HepG2 (cell line): ENCODE data around the gene BMAL1. TPM values are rescaled to one million over a fixed set of nuclear protein-coding genes. Genes with fewer than 3 reads are reported as not detected.

Source experiments
- ATAC-seq: fragments of 200-7000 bp; cut with Tn5 transposase; 3 replicates; pipeline ENCODE4 v1.9.1; 2020; ENCODE audit warnings: mild to moderate bottlenecking, moderate library complexity
- BruUV-seq: library from RNA; stranded (reverse); fragments of 400-500 nt; replicated peaks from 2 replicates; lab custom pipeline; 2021; lab: Mats Ljungman, UMichigan
- CTCF ChIA-PET: fragments of 300-600 bp; formaldehyde crosslinking; extraction: SDS; loops from one replicate; lab custom pipeline; 2021; ENCODE audit warnings: low total read pairs, inconsistent platforms, low intra/inter-chr PET ratio; lab: Yijun Ruan, JAX
- POLR2A ChIA-PET: fragments of 350-600 bp; sonication (Branson Sonifier 250); formaldehyde crosslinking; loops from one replicate; lab custom pipeline; 2020; ENCODE audit warnings: antibody characterized with exemption, inconsistent platforms; lab: Yijun Ruan, JAX
- DNase-seq: peaks from one replicate; pipeline ENCODE4 v3.0.0-alpha.2; 2015; ENCODE audit warnings: low spot score
- FAIRE-seq: peaks from 3 replicates; lab custom pipeline; 2011; peaks lifted over from hg19 to GRCh38; lab: Jason Lieb, UNC
- H2AFZ ChIP-seq: one replicate; pipeline ENCODE4 v1.6.1; 2011; ENCODE audit warnings: low read length, inconsistent platforms
- H3K27ac ChIP-seq: fragments of 300-600 bp; 3 replicates; pipeline ENCODE4 v1.8.0; 2011; ENCODE audit warnings: mixed run types, mild to moderate bottlenecking, mixed read lengths, low read length, inconsistent platforms; ENCODE audit not compliant: insufficient read depth; ENCODE audit errors: extremely low read length
- H3K27me3 ChIP-seq, 2 experiments: fragments of 200-600 bp in 1 of 2; 2 replicates in 1 of 2; 3 replicates in 1 of 2; pipeline versions ENCODE4 v1.6.0 to v1.8.0; 2011; ENCODE audit warnings: low read length in 2 of 2, mild to moderate bottlenecking in 2 of 2, moderate library complexity in 2 of 2, inconsistent platforms in 1 of 2; ENCODE audit not compliant: insufficient read depth in 2 of 2, control insufficient read depth in 1 of 2
- H3K36me3 ChIP-seq, 2 experiments: fragments of 200-600 bp in 1 of 2; replicated peaks in 1 of 2; 2 replicates in 1 of 2; 3 replicates in 1 of 2; pipeline versions ENCODE4 v1.5.1 to v1.8.0; 2011; ENCODE audit warnings: low read length in 2 of 2, inconsistent platforms in 1 of 2; ENCODE audit not compliant: insufficient read depth in 2 of 2, control insufficient read depth in 1 of 2
- H3K4me1 ChIP-seq: 2 replicates; pipeline ENCODE4 v1.5.1; 2012; ENCODE audit warnings: low read length, inconsistent platforms; ENCODE audit not compliant: insufficient read depth
- H3K4me2 ChIP-seq: 2 replicates; pipeline ENCODE4 v1.6.0; 2011; ENCODE audit warnings: low read depth, low read length, inconsistent platforms
- H3K4me3 ChIP-seq, 3 experiments: fragments of 200-600 bp in 1 of 3; sonication (generic), shearing (Covaris generic) in 1 of 3; replicated peaks in 1 of 3; 2 replicates each; pipeline ENCODE4 v1.5.1; 2011 to 2016; ENCODE audit warnings: low read length in 3 of 3, inconsistent platforms in 2 of 3, low read depth in 2 of 3, mild to moderate bottlenecking in 2 of 3, control low read depth in 1 of 3, mixed read lengths in 1 of 3; ENCODE audit not compliant: insufficient read depth in 1 of 3
- H3K79me2 ChIP-seq: one replicate; pipeline ENCODE4 v1.6.1; 2011; ENCODE audit warnings: low read length, inconsistent platforms; ENCODE audit not compliant: insufficient read depth
- H3K9ac ChIP-seq: 2 replicates; pipeline ENCODE4 v1.6.0; 2011; ENCODE audit warnings: mild to moderate bottlenecking, low read depth, low read length, inconsistent platforms; ENCODE audit not compliant: insufficient read depth
- H3K9me3 ChIP-seq: 2 replicates; pipeline ENCODE4 v1.5.1; 2012; ENCODE audit warnings: mild to moderate bottlenecking, low read length
- H4K20me1 ChIP-seq: 2 replicates; pipeline ENCODE4 v1.6.0; 2011; ENCODE audit warnings: inconsistent platforms, mild to moderate bottlenecking, low read length, moderate library complexity; ENCODE audit not compliant: insufficient read depth
- ATF1 ChIP-seq: IDR thresholded peaks from 2 replicates; pipeline ENCODE4 v1.6.1; 2016; ENCODE audit warnings: mild to moderate bottlenecking, control low read depth
- BCL6 ChIP-seq: IDR thresholded peaks from 2 replicates; pipeline ENCODE4 v1.6.1; 2016; ENCODE audit warnings: missing genetic modification reagents, missing compliant biosample characterization
- E2F5 ChIP-seq: sonication (generic); formaldehyde crosslinking; conservative IDR thresholded peaks from 2 replicates; pipeline ENCODE4 v1.4.0; 2020; ENCODE audit warnings: missing genetic modification reagents
- EHMT2 ChIP-seq: fragments of 200-600 bp; sonication (generic); IDR thresholded peaks from 2 replicates; pipeline ENCODE4 v1.7.0; 2017; ENCODE audit warnings: antibody characterized with exemption, low read depth, low read length, borderline replicate concordance
- KIAA2018 ChIP-seq: sonication (generic); formaldehyde crosslinking; IDR thresholded peaks from 2 replicates; pipeline ENCODE4 v1.5.0; 2020; ENCODE audit warnings: mild to moderate bottlenecking, missing genetic modification reagents, borderline replicate concordance
- MATR3 ChIP-seq: sonication (generic); formaldehyde crosslinking; IDR thresholded peaks from 2 replicates; pipeline ENCODE4 v1.4.0; 2020; ENCODE audit warnings: missing genetic modification reagents
- PAF1 ChIP-seq: IDR thresholded peaks from 2 replicates; pipeline ENCODE4 v1.6.1; 2016; ENCODE audit warnings: missing genetic modification reagents, missing compliant biosample characterization
- PHF8 ChIP-seq: sonication (generic); formaldehyde crosslinking; IDR thresholded peaks from 2 replicates; pipeline ENCODE4 v1.5.0; 2020; ENCODE audit warnings: missing genetic modification reagents
- SCMH1 ChIP-seq: sonication (generic); formaldehyde crosslinking; IDR thresholded peaks from 2 replicates; pipeline ENCODE4 v1.9.0; 2021; ENCODE audit warnings: missing genetic modification reagents, mild to moderate bottlenecking, borderline replicate concordance
- THAP11 ChIP-seq: IDR thresholded peaks from 2 replicates; pipeline ENCODE4 v1.6.1; 2016; ENCODE audit warnings: missing biosample characterization, missing genetic modification reagents
- ZNF550 ChIP-seq: sonication (generic); formaldehyde crosslinking; IDR thresholded peaks from 2 replicates; pipeline ENCODE4 v1.4.0; 2020; ENCODE audit warnings: mild to moderate bottlenecking, missing genetic modification reagents, borderline replicate concordance
- ZNF589 ChIP-seq: sonication (generic); formaldehyde crosslinking; conservative IDR thresholded peaks from 2 replicates; pipeline ENCODE4 v1.8.0; 2022; ENCODE audit warnings: mild to moderate bottlenecking, moderate library complexity, missing genetic modification reagents
- ZNF816 ChIP-seq: sonication (generic); formaldehyde crosslinking; IDR thresholded peaks from 2 replicates; pipeline ENCODE4 v1.8.0; 2022; ENCODE audit warnings: missing genetic modification reagents, mild to moderate bottlenecking, borderline replicate concordance
- ZNF891 ChIP-seq: sonication (generic); formaldehyde crosslinking; IDR thresholded peaks from 2 replicates; pipeline ENCODE4 v1.5.0; 2020; ENCODE audit warnings: mild to moderate bottlenecking, missing genetic modification reagents
- WGBS: methylation state at CpG from one replicate; pipeline ENCODE4 v1.1.6; 2017; ENCODE audit warnings: low lambda C conversion rate; 5-methylcytosine and 5-hydroxymethylcytosine counted together
- in situ Hi-C: cut with HindIII; loops from 2 replicates; pipeline ENCODE4 v1.10.0; 2017; ENCODE audit warnings: low pct_unique_long_range_greater_than_20kb; ENCODE audit not compliant: extremely low pct_ligation_motif_present
- intact Hi-C: fragments of 100-400 bp; cut with micrococcal nuclease; formaldehyde crosslinking; loops from one replicate; pipeline ENCODE4 v1.10.0; 2022; ENCODE audit not compliant: unreplicated experiment
- polyA plus RNA-seq, 8 experiments: library from polyadenylated mRNA; depleted of rRNA in 3 of 8; stranded (reverse) in 7 of 8; unstranded in 1 of 8; fragments of >200 nt; fragmentation: Illumina TruSeq in 4 of 8; extraction: Trizol in 4 of 8; gene quantifications; 2 replicates each; pipeline versions ENCODE4 v1.2.1 to v1.2.3, GENCODE V29; 2011 to 2016; ENCODE audit warnings: low read depth in 4 of 8, missing spikeins in 1 of 8, mixed read lengths in 1 of 8; ENCODE audit not compliant: insufficient read depth in 1 of 8
- total RNA-seq, 5 experiments: library from RNA; depleted of rRNA; stranded (reverse); fragments of >200 nt; fragmentation: Illumina TruSeq; extraction: Trizol; gene quantifications; 2 replicates each; pipeline ENCODE4 v1.2.3, GENCODE V29; 2016; ENCODE audit warnings: low read depth in 1 of 5

The BMAL1 gene
- total and polyA plus RNA-seq, 2 of the 13 experiments (the other 11 are each of a cell fraction or from before 2014, with no cell fraction given), result 4.5 to 4.8 TPM

GRCh38 chr11:13259374-13259773 is 18.2 kb upstream of the BMAL1 start:
- no TSS peak for BruUV-seq
- no peak overlapping the region for H3K4me3 ChIP-seq
- no peak overlapping the region for H3K27ac ChIP-seq
- intact Hi-C loops, result no loop called here
- CTCF ChIA-PET, result no interaction called here
- in situ Hi-C loops, result no loop called here
- no peak overlapping the region for H3K4me2 ChIP-seq
- no peak for DNase-seq
- no peak for TF ChIP-seq ZNF550 (CRISPR knock-in tag)
- TF ChIP-seq E2F5 (CRISPR knock-in tag), result no peak
- TF ChIP-seq PHF8, result no peak
- TF ChIP-seq SCMH1 (CRISPR knock-in tag), result no peak
- TF ChIP-seq EHMT2, result no peak
- no peak for TF ChIP-seq ZNF891
- no peak for TF ChIP-seq ATF1 (CRISPR knock-in tag)
- no peak for TF ChIP-seq BCL6
- no peak for TF ChIP-seq ZNF816 (CRISPR knock-in tag)
- TF ChIP-seq ZNF589 (CRISPR knock-in tag), result no peak
- no peak for TF ChIP-seq PAF1 (CRISPR knock-in tag)
- TF ChIP-seq KIAA2018 (CRISPR knock-in tag), result no peak
- TF ChIP-seq THAP11, result no peak
- TF ChIP-seq MATR3 (CRISPR knock-in tag), result no peak
- no peak overlapping the region for H3K9ac ChIP-seq
- no peak for FAIRE-seq
- no peaks in the 10 kb centered on the region for H3K9me3 ChIP-seq
- peaks cover 10% of the 10 kb centered on the region; the same call in 1 of the 2 replicates for H3K4me1 ChIP-seq
- H3K36me3 ChIP-seq, result no peaks in the 10 kb centered on the region
- ATAC-seq, result no peak
- POLR2A ChIA-PET, result no interaction called here
- H4K20me1 ChIP-seq, result no peaks in the 10 kb centered on the region
- 15% methylated on average over 4 of the region's 4 CpGs for WGBS
- H2AFZ ChIP-seq, result no peak overlapping the region
- H3K27me3 ChIP-seq, result peaks cover 0 to 18% of the 10 kb centered on the region in 2 experiments; a peak in 3 of 5 replicates
- H3K79me2 ChIP-seq, result no peaks in the 10 kb centered on the region
